ENCODE measurements around the gene STX5.

DNA sequence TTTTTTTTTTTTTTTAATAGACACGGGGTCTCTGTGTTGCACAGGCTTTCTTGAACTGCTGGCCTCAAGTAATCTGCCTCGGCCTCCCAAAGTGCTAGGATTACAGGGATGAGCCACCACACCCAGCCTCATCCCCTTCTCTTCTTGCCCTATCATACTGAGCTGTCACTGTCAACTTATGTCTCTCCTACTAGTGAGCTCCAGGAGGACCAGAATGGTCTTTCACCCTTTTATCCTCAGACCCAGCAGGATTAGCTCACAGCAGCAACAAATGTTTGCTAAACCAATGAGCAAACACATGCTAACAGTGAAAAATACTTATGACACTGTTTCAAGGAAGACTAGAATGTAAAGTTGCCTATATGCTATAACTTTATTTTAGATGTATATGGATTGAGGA lies 20.2 kb downstream of the STX5 start:
- TF ChIP-seq, protein P1, sequence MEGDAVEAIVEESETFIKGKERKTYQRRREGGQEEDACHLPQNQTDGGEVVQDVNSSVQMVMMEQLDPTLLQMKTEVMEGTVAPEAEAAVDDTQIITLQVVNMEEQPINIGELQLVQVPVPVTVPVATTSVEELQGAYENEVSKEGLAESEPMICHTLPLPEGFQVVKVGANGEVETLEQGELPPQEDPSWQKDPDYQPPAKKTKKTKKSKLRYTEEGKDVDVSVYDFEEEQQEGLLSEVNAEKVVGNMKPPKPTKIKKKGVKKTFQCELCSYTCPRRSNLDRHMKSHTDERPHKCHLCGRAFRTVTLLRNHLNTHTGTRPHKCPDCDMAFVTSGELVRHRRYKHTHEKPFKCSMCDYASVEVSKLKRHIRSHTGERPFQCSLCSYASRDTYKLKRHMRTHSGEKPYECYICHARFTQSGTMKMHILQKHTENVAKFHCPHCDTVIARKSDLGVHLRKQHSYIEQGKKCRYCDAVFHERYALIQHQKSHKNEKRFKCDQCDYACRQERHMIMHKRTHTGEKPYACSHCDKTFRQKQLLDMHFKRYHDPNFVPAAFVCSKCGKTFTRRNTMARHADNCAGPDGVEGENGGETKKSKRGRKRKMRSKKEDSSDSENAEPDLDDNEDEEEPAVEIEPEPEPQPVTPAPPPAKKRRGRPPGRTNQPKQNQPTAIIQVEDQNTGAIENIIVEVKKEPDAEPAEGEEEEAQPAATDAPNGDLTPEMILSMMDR (IDR thresholded peaks at IDR 0.05 in 8 of 11, conservative IDR thresholded peaks at IDR 0.05 in 3 of 11) = no peak
- TF ChIP-seq POLR2A (IDR thresholded peaks at IDR 0.05) (no peak), POLR2AphosphoS5 (IDR thresholded peaks at IDR 0.05) (no peak)
